Inflammatory macrophage (primary cell): Measurements from ENCODE around the gene TMEM167A.

ENCODE experiments used
- DNase-seq, 2 donors: peaks; one replicate each; pipeline ENCODE4 v3.0.0-alpha.2; 2020 to 2022
- total RNA-seq, 18 experiments: gene quantifications; one replicate each; lab custom pipeline; 2026; ENCODE audit warnings: mixed read lengths in 6 of 18, inconsistent platforms in 2 of 18; lab: John Stamatoyannopoulos, UW

TMEM167A gene
- total RNA-seq = 48.7 to 263 (median 149) reads per million in 18 experiments

GRCh38 chr5:83076742-83077661, at the start of gene TMEM167A, which contains the start of gene XRCC4:
TSS of gene TMEM167A (minus strand) at chr5:83077394. CDS start at chr5:83077323, 71 bp downstream.
TSS of gene XRCC4 (plus strand) at chr5:83077547. CDS start at chr5:83104920, 27,373 bp downstream.
- DNase-seq = peak; percentile 99

GRCh38 chr5:83126501-83126900, 49.3 kb upstream of the TMEM167A start:
- no peak for DNase-seq

GRCh38 chr5:83125560-83125959, 48.4 kb upstream of the TMEM167A start:
- DNase-seq = no peak

- DNase-seq = no peak
Observed at GRCh38 chr5:83124593-83124992, 47.4 kb upstream of the TMEM167A start.

- DNase-seq = no peak
Observed at GRCh38 chr5:83118976-83119375, 41.8 kb upstream of the TMEM167A start.

GRCh38 chr5:83118471-83118870, 41.3 kb upstream of the TMEM167A start:
- DNase-seq = no peak

GRCh38 chr5:83115816-83116215, 38.6 kb upstream of the TMEM167A start:
- no peak for DNase-seq

- no peak for DNase-seq
Observed at GRCh38 chr5:83109380-83109779, 32.2 kb upstream of the TMEM167A start.

- no peak for DNase-seq
Observed at GRCh38 chr5:83107692-83108420, 30.7 kb upstream of the TMEM167A start.

- DNase-seq = no peak
Observed at GRCh38 chr5:83104021-83104420, 26.8 kb upstream of the TMEM167A start.

- DNase-seq = no peak
Observed at GRCh38 chr5:83102364-83102980, 25.3 kb upstream of the TMEM167A start.

- no peak for DNase-seq
Observed at GRCh38 chr5:83101514-83101913, 24.3 kb upstream of the TMEM167A start.

GRCh38 chr5:83099445-83099844, 22.3 kb upstream of the TMEM167A start:
- DNase-seq = no peak

GRCh38 chr5:83099001-83099400, 21.8 kb upstream of the TMEM167A start:
- DNase-seq = no peak

- DNase-seq = no peak
Observed at GRCh38 chr5:83097689-83098231, 20.6 kb upstream of the TMEM167A start.

GRCh38 chr5:83096660-83097339, 19.6 kb upstream of the TMEM167A start:
- DNase-seq = no peak

GRCh38 chr5:83095957-83096539, 18.9 kb upstream of the TMEM167A start:
- DNase-seq = peak; percentile 11 to 43

GRCh38 chr5:83095163-83095956, 18.2 kb upstream of the TMEM167A start:
- no peak for DNase-seq

- DNase-seq = no peak
Observed at GRCh38 chr5:83093692-83094091, 16.5 kb upstream of the TMEM167A start.

- no peak for DNase-seq
Observed at GRCh38 chr5:83092619-83093018, 15.4 kb upstream of the TMEM167A start.

GRCh38 chr5:83090169-83090568, 13.0 kb upstream of the TMEM167A start:
- DNase-seq = no peak
